ENCODE data around the gene FRY.

DNA sequence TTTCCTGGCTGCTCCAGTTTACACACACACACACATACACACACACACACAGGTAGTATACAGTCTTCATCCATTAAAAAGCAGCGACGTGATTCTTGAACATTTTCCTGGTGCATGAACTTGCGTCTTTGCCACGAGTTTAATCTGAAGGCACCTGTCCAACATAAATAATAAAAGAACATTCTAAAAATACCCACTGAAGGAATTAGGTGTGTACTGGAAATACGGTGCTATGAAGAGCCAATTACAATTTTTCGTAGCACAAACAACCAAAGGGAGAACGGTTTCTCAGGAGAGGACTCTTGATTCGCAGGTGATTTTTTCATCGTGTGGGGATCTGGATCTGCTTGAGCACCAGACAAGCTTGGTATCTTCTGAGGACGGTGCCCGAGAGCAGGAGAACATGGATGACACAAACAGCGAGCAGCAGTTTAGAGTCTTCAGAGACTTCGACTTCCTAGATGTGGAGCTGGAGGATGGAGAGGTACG is 222.4 kb downstream of the FRY start:
- TF ChIP-seq ZNF766 (CRISPR knock-in tag; conservative IDR thresholded peaks at IDR 0.05) (no peak), TCF7 (IDR thresholded peaks at IDR 0.05; ENCODE audit: borderline replicate concordance) (no peak), RB1 (IDR thresholded peaks at IDR 0.05; ENCODE audit: low read depth) (no peak), KDM1A (IDR thresholded peaks at IDR 0.05) (no peak)
- TF ChIP-seq, protein P1, sequence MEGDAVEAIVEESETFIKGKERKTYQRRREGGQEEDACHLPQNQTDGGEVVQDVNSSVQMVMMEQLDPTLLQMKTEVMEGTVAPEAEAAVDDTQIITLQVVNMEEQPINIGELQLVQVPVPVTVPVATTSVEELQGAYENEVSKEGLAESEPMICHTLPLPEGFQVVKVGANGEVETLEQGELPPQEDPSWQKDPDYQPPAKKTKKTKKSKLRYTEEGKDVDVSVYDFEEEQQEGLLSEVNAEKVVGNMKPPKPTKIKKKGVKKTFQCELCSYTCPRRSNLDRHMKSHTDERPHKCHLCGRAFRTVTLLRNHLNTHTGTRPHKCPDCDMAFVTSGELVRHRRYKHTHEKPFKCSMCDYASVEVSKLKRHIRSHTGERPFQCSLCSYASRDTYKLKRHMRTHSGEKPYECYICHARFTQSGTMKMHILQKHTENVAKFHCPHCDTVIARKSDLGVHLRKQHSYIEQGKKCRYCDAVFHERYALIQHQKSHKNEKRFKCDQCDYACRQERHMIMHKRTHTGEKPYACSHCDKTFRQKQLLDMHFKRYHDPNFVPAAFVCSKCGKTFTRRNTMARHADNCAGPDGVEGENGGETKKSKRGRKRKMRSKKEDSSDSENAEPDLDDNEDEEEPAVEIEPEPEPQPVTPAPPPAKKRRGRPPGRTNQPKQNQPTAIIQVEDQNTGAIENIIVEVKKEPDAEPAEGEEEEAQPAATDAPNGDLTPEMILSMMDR (IDR thresholded peaks at IDR 0.05 in 2 of 3, conservative IDR thresholded peaks at IDR 0.05 in 1 of 3; ENCODE audit: insufficient read depth in 2 of 3, low read depth in 1 of 3, low read length in 3 of 3): no peak

Measured in K562 (cell line).